GM10266 (cell line): ENCODE results near the gene LTBP1.

Experiments used
- DNase-seq: peaks from one replicate; pipeline ENCODE4 v3.0.0; 2012; ENCODE audit errors: extremely low spot score
- TF ChIP-seq, protein P1 (sequence below): IDR thresholded peaks from 2 replicates; pipeline ENCODE4 v1.5.1; 2012; ENCODE audit warnings: mild to moderate bottlenecking, low read depth; ENCODE audit not compliant: control insufficient read depth, insufficient read depth; ENCODE audit errors: missing control alignments

LTBP1 gene

DNA sequence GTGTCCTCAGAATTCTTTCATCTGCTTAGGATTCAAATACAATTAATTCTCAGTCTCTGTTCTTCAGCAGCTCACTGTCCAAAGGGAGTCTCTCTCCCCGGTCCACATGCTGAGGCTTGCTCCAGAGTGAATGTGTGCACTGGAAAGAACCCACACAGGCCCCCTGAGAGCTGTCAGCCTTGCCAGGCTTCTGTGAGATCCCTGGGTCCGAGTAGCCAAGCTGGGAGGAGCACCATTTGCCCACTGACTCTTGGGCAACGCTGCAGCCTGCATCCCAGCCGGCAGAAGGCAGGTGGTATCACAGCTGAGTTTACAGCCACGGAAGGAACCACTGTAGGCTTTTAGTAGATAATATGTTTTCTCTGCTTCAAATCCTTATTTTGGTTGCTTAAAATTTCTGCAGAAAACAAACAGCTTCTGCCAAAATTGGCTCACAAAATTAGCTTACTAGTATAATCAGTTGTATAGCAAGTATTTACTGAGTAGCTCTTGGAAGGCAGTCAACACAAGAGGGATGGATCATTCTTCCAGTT lies 21.4 kb upstream of the LTBP1 start:
- no peak for DNase-seq
- TF ChIP-seq, protein P1, sequence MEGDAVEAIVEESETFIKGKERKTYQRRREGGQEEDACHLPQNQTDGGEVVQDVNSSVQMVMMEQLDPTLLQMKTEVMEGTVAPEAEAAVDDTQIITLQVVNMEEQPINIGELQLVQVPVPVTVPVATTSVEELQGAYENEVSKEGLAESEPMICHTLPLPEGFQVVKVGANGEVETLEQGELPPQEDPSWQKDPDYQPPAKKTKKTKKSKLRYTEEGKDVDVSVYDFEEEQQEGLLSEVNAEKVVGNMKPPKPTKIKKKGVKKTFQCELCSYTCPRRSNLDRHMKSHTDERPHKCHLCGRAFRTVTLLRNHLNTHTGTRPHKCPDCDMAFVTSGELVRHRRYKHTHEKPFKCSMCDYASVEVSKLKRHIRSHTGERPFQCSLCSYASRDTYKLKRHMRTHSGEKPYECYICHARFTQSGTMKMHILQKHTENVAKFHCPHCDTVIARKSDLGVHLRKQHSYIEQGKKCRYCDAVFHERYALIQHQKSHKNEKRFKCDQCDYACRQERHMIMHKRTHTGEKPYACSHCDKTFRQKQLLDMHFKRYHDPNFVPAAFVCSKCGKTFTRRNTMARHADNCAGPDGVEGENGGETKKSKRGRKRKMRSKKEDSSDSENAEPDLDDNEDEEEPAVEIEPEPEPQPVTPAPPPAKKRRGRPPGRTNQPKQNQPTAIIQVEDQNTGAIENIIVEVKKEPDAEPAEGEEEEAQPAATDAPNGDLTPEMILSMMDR = no peak

DNA sequence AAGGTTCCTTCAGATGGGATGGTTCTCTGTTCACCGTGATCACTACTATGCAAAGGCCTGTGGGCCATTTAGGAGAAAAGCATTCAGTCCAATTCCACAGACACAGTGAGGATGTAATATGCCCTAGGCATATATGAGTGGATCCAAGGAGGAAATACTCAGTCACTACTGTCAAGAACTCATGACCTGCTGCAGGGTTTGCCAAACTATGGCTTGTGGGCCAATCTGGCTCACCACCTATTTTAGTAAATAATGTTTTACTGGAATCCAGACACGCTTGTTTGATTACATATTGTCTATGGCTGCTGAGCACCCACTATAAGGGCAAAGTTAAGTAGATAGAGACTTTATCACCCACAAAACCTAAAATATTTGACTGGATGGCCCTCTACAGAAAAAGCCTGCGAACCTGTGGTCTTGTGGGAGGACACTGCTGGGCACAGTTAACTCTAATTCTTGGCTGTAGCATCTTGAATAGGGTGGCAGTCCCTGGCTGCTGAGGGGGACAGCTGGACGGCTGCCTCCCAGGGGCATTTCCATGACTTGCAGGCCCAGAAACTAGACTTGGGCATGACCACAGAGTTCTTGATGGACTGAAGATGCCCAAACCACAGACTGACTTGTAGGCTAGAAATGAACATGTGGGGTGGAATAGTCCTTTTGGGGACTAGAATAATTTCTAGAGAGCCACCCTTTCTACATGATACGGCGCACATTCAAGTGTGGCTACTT lies 20.6 kb upstream of the LTBP1 start:
- TF ChIP-seq, protein P1 = no peak
- DNase-seq = no peak

DNA sequence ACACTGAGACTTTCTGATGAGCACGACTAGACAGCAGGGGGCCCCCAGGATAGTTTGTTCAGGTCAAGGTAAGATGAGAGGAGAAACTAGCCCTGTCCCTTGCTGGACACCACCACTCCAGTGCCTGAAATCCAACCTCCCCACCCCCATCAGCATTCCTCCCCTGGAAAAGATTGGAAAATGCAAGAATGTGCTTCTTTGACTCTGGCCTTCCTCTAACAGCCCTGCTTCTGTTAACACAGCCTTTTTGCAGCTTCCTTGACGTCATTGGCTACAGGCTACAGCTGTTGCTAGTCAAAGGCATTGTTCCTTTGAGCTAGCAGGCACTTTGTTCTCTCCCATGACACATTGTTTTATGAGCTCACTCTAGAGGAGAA lies 20.1 kb upstream of the LTBP1 start:
- TF ChIP-seq, protein P1 = no peak
- DNase-seq = no peak

DNA sequence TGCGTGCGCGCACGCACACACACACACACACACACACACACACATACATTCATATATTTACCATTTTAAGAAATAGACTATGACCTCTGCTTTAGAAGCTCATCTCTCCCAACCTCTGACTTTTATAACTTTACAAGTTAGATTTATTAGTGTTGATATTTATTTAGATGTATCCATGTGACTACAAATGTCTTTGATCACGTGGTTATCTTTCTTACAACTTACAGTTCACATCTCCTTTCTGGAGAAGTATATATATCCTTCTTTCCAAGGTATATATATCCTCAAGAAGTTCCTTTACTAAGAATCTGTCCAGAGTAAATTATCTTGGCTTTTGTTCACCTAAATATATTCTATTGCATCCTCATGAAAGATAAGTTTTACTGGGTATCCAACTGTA lies 16.3 kb upstream of the LTBP1 start:
- TF ChIP-seq, protein P1 = no peak
- DNase-seq = no peak

DNA sequence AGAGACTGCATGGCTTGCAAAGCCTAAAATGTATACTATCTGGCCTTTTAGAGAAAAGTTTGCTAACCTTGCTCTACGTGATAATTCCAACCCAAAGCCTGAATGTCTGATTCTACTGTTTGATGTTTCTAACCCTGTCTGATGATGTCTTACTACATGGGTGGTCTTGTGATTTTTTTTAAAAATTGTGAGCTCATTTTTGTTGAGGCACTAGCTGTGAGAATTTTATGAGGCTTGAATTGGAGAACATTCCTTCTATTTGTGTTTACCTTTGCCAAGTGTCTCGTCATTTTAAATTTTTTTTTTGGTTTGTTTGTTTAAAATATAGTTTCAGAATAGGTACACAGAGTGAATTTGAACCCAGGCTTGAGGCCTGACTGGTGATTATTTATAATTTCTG lies 15.2 kb upstream of the LTBP1 start:
- TF ChIP-seq, protein P1 = no peak
- DNase-seq = no peak

DNA sequence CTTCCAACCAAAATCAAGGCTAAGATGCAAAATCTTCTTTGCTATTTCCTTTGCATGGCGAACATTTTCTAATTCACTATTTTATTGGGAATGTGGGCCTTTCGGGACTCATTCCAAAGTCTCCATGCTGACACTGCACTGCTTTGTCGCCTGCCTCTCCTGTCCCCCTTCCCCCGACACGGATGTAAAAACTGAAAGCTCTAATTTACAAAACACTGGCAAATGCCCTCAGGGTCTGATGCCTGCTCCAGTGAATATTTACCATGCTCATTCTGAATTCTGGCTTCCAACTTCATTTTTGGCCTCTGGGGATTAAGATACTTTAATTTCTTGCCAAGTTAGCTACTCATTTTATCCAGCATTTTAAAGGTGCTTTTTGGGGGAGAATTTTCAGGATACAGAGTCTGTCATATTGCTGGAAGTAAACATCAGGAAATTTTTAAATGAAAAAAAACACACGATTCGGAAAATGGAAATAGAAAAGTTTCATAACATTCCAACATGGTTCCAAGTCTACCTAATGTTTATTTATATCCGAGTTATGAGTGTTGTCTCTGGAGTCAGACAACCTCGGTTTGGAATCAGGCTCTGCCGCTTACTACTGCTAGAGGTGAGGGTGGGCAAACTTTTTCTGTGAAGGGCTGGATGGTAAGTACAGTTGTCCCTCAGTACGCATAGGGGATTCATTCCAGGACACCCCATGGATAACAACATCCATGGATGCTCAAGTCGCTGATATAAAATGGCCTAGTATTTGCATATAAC lies 14.6 kb upstream of the LTBP1 start:
- TF ChIP-seq, protein P1 = no peak
- no peak for DNase-seq
